Esophagus squamous epithelium (tissue), 5 donors: Measurements from ENCODE around the gene HLA-A. TPM values are rescaled to one million over a fixed set of nuclear protein-coding genes. Genes with fewer than 3 reads are reported as not detected.
A peak's percentile ranks its signal among the peaks of the same experiment; 100 is the strongest.

Experiments used
- DNase-seq: peaks from one replicate; lab custom pipeline; 2025; lab: John Stamatoyannopoulos, UW
- H3K27ac ChIP-seq, 4 donors: fragments of 200-600 bp; sonication (generic); one replicate each; pipeline ENCODE4 v1.5.1; 2016 to 2019; ENCODE audit warnings: mild to moderate bottlenecking in 1 of 4
- H3K27me3 ChIP-seq, 4 donors: fragments of 200-600 bp; sonication (generic); 1 replicate in 3 of 4; 2 replicates in 1 of 4; pipeline versions ENCODE4 v1.5.1 to v1.6.0; 2017 to 2021; ENCODE audit warnings: antibody characterized with exemption in 1 of 4
- H3K36me3 ChIP-seq, 3 donors: fragments of 200-600 bp; sonication (generic); one replicate each; pipeline ENCODE4 v1.5.1; 2016 to 2019
- H3K4me1 ChIP-seq, 3 donors: fragments of 200-600 bp; sonication (generic); one replicate each; pipeline ENCODE4 v1.5.1; 2017 to 2019
- H3K4me3 ChIP-seq, 4 donors: fragments of 200-600 bp; sonication (generic); 1 replicate in 3 of 4; 2 replicates in 1 of 4; pipeline ENCODE4 v1.5.1; 2016 to 2019; ENCODE audit warnings: mild to moderate bottlenecking in 2 of 4, moderate library complexity in 1 of 4
- H3K9me3 ChIP-seq, 3 donors: fragments of 200-600 bp; sonication (generic); one replicate each; pipeline ENCODE4 v1.5.1; 2016 to 2019
- POLR2A ChIP-seq, 4 donors: fragments of 450-650 bp; IDR thresholded peaks; one replicate each; pipeline ENCODE4 v1.6.1; 2017; ENCODE audit warnings: antibody characterized with exemption in 4 of 4, mild to moderate bottlenecking in 4 of 4, moderate library complexity in 3 of 4
- WGBS, 2 donors: methylation state at CpG; one replicate each; pipeline ENCODE4 v1.1.5; 2018; 5-methylcytosine and 5-hydroxymethylcytosine counted together
- intact Hi-C: fragments of 100-400 bp; cut with DNase I; formaldehyde crosslinking; loops from one replicate; pipeline ENCODE4 v1.15.0; 2022
- total RNA-seq, 4 donors: library from RNA; depleted of rRNA; stranded (reverse); fragments of >200 nt; gene quantifications; one replicate each; pipeline ENCODE4 v1.1.0, GENCODE V29; 2016
- TF ChIP-seq, protein P1 (sequence below), 6 experiments: fragments of 450-650 bp in 4 of 6; fragments of 200-600 bp in 2 of 6; sonication (generic) in 2 of 6; IDR thresholded peaks; one replicate each; pipeline ENCODE4 v1.5.1; 2016 to 2019; ENCODE audit warnings: antibody characterized with exemption in 6 of 6, mild to moderate bottlenecking in 4 of 6, moderate library complexity in 4 of 6
- donor health status: DM: yes; HTN: yes; CAD: no.

Gene HLA-A
- 1,000 to 10,000 TPM in 1 of 4 donors, 100 to 1,000 TPM in 3; 182 to 1,095 (median 304) TPM for total RNA-seq

DNA sequence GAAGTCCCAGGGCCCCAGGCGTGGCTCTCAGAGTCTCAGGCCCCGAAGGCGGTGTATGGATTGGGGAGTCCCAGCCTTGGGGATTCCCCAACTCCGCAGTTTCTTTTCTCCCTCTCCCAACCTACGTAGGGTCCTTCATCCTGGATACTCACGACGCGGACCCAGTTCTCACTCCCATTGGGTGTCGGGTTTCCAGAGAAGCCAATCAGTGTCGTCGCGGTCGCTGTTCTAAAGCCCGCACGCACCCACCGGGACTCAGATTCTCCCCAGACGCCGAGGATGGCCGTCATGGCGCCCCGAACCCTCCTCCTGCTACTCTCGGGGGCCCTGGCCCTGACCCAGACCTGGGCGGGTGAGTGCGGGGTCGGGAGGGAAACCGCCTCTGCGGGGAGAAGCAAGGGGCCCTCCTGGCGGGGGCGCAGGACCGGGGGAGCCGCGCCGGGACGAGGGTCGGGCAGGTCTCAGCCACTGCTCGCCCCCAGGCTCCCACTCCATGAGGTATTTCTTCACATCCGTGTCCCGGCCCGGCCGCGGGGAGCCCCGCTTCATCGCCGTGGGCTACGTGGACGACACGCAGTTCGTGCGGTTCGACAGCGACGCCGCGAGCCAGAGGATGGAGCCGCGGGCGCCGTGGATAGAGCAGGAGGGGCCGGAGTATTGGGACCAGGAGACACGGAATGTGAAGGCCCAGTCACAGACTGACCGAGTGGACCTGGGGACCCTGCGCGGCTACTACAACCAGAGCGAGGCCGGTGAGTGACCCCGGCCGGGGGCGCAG, at the start of gene HLA-A:
HLA-A (plus strand) TSS at position 258 of the 778 bp plus-strand sequence; CDS start at position 280, 22 bp downstream.
- WGBS, 2 donors: 0 to 1% methylated on average over 8 to 16 of the region's 68 CpGs
- H3K27ac ChIP-seq: peak within 1 kb of the TSS; percentile 84 to 96 (median 87)
- H3K4me3 ChIP-seq: peak within 1 kb of the TSS; percentile 51 to 83 (median 56)
- no peaks in the 10 kb centered on the region for H3K27me3 ChIP-seq
- peak in 3 of 4 donors; percentile 83 to 96 (median 92) for TF ChIP-seq POLR2A (IDR thresholded peaks at IDR 0.05)
- TF ChIP-seq, protein P1, sequence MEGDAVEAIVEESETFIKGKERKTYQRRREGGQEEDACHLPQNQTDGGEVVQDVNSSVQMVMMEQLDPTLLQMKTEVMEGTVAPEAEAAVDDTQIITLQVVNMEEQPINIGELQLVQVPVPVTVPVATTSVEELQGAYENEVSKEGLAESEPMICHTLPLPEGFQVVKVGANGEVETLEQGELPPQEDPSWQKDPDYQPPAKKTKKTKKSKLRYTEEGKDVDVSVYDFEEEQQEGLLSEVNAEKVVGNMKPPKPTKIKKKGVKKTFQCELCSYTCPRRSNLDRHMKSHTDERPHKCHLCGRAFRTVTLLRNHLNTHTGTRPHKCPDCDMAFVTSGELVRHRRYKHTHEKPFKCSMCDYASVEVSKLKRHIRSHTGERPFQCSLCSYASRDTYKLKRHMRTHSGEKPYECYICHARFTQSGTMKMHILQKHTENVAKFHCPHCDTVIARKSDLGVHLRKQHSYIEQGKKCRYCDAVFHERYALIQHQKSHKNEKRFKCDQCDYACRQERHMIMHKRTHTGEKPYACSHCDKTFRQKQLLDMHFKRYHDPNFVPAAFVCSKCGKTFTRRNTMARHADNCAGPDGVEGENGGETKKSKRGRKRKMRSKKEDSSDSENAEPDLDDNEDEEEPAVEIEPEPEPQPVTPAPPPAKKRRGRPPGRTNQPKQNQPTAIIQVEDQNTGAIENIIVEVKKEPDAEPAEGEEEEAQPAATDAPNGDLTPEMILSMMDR (IDR thresholded peaks at IDR 0.05): peak in 1 of 6 experiments; percentile 2
- peaks cover 0 to 17% (median 0%) of the 10 kb centered on the region in 3 donors for H3K36me3 ChIP-seq
- H3K9me3 ChIP-seq: no peaks in the 10 kb centered on the region
- H3K4me1 ChIP-seq: peaks cover 0 to 40% (median 0%) of the 10 kb centered on the region in 3 donors
- DNase-seq: peak; percentile 60
- intact Hi-C loops: no loop called here

DNA sequence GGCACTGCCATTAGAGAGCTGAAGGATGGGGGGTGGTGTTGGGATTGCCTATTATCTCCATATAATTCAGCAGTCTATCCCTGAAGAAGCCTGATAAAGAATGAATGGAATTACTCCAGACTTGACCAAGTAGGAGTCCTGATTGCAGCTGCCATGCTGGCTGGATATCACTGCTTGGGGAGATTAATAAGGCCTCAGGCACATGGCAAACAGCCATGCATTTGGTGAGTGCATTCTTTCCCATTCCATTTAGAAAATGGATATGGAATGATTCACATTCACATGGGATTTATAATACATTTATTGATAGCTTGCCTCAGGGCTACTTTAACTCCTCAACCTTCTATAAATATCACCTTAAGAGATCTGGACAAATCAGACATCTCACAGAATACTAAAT, 49.6 kb upstream of the HLA-A start:
- Histone ChIP-seq H3K36me3 (no peaks in the 10 kb centered on the region), H3K4me1 (no peaks in the 10 kb centered on the region), H3K4me3 (no peak overlapping the region), H3K27me3 (no peaks in the 10 kb centered on the region), H3K9me3 (no peaks in the 10 kb centered on the region), H3K27ac (no peak overlapping the region)
- DNase-seq: no peak
- TF ChIP-seq POLR2A (IDR thresholded peaks at IDR 0.05): no peak
- TF ChIP-seq, protein P1 (IDR thresholded peaks at IDR 0.05): no peak
- intact Hi-C loops: no loop called here

GRCh38 chr6:29899281-29899680, 43.1 kb upstream of the HLA-A start:
- H3K27me3 ChIP-seq: no peaks in the 10 kb centered on the region
- H3K4me1 ChIP-seq: no peaks in the 10 kb centered on the region
- H3K9me3 ChIP-seq: no peaks in the 10 kb centered on the region
- no peak overlapping the region for H3K27ac ChIP-seq
- H3K36me3 ChIP-seq: no peaks in the 10 kb centered on the region
- intact Hi-C loops: no loop called here
- TF ChIP-seq POLR2A (IDR thresholded peaks at IDR 0.05): no peak
- TF ChIP-seq, protein P1 (IDR thresholded peaks at IDR 0.05): no peak
- H3K4me3 ChIP-seq: no peak overlapping the region
- 84 to 93% methylated on average over 3 of the region's 3 CpGs for WGBS, 2 donors
- DNase-seq: no peak

- no peak for DNase-seq
Measured at GRCh38 chr6:29905286-29905685, 37.0 kb upstream of the HLA-A start.

More at GRCh38 chr6:29905286-29905685, 37.0 kb upstream of the HLA-A start:
- Histone ChIP-seq H3K9me3 (no peaks in the 10 kb centered on the region), H3K27me3 (no peaks in the 10 kb centered on the region), H3K27ac (no peak overlapping the region), H3K4me1 (peaks cover 0 to 3% (median 0%) of the 10 kb centered on the region in 3 donors), H3K4me3 (no peak overlapping the region), H3K36me3 (no peaks in the 10 kb centered on the region)
- 66 to 68% methylated on average over 3 to 4 of the region's 4 CpGs for WGBS, 2 donors
- intact Hi-C loops: no loop called here
- TF ChIP-seq, protein P1 (IDR thresholded peaks at IDR 0.05): no peak
- TF ChIP-seq POLR2A (IDR thresholded peaks at IDR 0.05): no peak
